ENCODE measurements around the gene LRRFIP2. TPM values are rescaled to one million over a fixed set of nuclear protein-coding genes. Genes with fewer than 3 reads are reported as not detected.
A peak's percentile ranks its signal among the peaks of the same experiment; 100 is the strongest.
"Not testable (repeated sequence)": the region's sequence is repeated elsewhere in the genome, so short reads cannot be mapped to it uniquely, and the experiment has no call there.

Gene LRRFIP2
- total RNA-seq, 1 experiment from 2014 or later, result 48.7 TPM

GRCh38 chr3:37145611-37146010, 28.8 kb downstream of the LRRFIP2 start:
- DNase-seq (ENCODE audit: low read depth), result no peak

DNA sequence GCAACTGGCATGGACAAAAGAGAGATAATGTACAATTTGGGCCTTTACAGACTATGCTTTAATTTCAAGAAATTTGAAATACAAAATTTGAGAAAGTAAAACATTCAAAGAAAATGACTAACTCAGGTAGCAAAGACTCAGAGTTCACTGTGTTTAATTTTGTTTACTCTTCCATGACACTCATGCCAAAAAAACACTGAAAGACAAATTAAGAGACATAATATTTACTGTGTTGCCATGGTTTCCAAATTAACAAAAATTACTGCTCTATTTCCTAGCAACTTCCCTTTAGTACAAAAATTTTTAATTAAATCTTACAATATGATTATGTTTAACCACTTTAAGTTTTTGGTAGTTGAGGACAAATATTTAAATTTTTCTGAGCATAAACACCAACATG, 29.6 kb downstream of the LRRFIP2 start:
- DNase-seq (ENCODE audit: low read depth), result no peak

DNA sequence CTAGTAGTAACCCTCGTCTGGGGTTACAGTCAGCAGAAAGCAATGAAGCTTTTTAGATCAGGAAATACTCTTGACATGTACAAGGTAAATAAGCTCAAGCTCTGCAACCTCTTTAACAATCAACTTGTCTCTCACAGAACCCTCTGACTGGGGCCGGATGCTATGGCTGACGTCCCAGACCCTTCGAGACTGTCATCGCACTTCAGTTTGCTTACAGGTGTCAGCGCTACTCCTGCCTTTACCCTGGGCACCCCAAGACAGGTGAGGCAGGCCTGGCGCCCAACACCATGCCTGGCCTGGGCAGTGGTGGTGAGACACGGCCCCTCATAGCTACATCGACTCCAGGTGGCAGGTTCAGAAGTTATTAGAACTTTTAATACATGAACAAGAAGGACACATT, 30.6 kb downstream of the LRRFIP2 start:
- DNase-seq (ENCODE audit: low read depth), result no peak

DNA sequence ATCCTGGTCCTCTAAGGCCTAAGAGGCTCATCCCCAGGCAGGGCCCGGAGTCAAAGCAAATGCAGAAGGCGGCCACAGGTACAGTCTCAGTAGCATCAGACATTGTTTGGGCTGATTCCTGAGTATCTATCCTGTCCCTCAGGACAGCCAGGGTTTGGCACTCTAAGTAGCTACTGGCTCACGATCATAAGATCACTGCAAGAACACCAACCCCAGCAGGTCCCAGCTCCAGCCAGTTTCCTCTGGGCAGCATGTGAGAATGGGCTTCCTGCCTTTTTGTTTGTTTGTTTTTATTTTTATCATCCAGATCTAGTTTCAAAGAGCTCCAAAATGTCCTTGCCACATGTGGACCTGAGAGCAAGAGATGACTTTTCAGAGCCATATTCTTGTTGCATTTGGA, 32.7 kb downstream of the LRRFIP2 start:
- no peak for DNase-seq (ENCODE audit: low read depth)

GRCh38 chr3:37140899-37141541, 33.4 kb downstream of the LRRFIP2 start:
- DNase-seq (ENCODE audit: low read depth), result no peak

DNA sequence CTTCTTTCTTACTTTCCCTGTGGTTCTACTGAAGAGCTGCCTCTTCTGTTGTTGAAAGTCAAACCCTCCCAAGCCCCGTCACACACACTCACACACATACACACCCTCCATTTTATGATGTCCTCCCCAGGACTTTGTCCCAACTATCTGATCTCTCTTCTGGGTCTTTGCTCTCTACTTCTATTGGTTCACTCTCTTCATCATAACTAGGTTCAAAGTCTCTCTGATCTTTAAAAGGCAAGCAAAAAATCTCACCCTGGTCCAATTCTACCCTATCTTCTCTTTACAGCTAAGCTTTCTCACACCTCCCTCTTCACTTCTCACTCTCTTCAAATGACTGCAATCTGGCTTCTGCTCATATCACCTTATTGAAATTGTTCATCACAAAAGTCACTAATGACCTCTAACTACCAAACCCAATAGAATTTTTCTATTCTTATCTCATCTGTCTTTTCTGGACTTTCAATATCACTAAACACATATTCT, 34.8 kb downstream of the LRRFIP2 start:
- no peak for DNase-seq (ENCODE audit: low read depth)

- no peak for DNase-seq (ENCODE audit: low read depth)
Measured at GRCh38 chr3:37138816-37139215, 35.6 kb downstream of the LRRFIP2 start.

- DNase-seq (ENCODE audit: low read depth), result no peak
Measured at GRCh38 chr3:37137516-37137915, 36.9 kb downstream of the LRRFIP2 start.

GRCh38 chr3:37136067-37136466, 38.3 kb downstream of the LRRFIP2 start:
- DNase-seq (ENCODE audit: low read depth), result no peak

GRCh38 chr3:37135561-37135960, 38.8 kb downstream of the LRRFIP2 start:
- no peak for DNase-seq (ENCODE audit: low read depth)

DNA sequence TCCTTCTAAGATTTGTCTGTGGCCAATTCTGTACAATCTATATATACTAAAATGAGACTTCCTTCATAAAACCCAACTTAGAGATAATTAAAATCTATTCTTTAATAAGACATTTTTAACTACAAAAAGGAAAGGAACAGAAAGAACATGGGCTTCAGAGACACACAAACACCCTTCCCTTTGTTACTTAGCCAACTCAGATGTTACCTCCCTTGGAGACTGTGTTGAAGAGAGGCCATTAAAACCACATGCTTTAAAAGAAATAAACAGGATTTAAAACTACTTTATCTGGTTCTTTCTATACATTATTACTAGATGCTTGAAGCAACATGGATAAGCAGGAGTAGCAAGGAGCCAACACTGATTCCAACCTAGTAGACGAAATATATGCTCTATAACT, 42.0 kb downstream of the LRRFIP2 start:
- DNase-seq (ENCODE audit: low read depth), result no peak

GRCh38 chr3:37131860-37132144, 42.6 kb downstream of the LRRFIP2 start:
- DNase-seq (ENCODE audit: low read depth), result no peak

DNA sequence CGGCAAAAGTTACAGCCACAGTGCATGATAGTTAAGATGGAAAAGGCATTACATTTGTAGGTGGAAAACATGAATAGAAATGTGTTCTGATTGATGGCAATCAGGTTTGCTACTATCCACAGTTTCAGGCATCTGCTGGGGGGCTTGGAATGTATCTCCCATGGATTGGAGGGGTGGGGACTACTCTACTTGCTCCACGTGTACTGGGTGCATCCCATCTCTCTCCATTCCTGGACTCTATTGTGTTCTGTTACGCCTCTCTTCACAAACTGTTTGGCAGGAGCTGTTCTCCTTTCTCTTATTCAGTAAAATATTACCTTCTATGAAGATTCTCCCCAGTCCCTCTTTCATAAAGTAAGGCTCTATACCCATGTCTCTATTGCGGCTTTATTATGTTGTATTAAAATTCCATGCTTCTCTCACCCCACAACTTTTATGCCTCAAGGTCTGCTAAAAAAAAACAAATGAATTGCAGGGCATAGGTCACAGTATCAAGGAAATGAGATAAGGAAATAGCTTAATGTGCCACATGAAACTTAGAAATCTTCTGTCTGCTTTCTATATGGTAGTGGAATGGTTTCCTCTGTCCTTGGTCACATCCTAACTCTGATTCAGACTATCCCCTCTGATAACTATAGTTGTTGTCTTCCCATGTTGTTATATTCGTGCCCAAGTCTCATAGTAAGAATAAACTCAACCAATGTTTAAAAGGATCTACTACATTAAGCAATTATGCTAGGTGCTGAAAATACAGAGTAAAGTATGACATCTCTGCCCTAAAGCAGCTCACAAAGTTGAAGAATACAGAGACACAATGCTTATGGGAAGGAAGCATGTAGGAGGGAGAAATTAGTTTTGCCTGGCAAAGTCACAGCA, 43.2 kb downstream of the LRRFIP2 start:
- no peak for DNase-seq (ENCODE audit: low read depth)

DNA sequence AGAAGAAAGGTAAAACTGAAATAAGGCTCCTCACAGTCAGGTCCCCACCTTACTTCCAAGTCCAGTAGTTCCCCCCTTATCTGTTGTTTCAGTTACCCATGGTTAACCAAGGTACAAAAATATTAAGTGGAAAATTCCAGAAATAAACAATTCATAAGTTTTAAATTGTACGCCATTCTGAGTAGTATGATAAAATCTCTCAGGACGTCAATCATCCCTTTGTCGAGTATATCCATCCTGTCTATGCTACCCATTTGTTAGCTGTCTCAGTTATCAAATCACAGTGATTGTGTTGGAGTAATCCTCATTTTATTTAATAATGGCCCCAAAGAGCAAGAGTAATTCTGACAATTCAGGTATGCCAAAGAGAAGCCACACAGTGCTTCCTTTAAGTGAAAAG, 43.9 kb downstream of the LRRFIP2 start:
- DNase-seq (ENCODE audit: low read depth), result no peak

DNA sequence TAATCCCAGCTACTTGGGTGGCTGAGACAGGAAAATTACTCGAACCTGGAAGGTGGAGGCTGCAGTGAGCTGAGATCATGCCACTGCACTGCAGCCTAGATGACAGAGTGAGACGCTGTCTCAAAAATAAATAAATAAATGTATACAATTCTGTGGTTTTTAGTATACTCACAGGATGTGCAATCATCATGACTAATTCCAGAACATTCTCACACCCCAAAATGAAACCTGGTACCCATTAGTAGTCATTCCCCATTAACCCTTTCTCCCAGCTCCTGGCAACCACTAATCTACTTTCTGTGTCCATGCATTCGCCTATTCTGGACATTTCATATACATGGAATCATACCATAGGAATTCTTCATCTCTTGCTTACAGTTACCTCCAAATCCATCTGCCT, 44.5 kb downstream of the LRRFIP2 start:
- DNase-seq (ENCODE audit: low read depth), result peak; percentile 62

DNA sequence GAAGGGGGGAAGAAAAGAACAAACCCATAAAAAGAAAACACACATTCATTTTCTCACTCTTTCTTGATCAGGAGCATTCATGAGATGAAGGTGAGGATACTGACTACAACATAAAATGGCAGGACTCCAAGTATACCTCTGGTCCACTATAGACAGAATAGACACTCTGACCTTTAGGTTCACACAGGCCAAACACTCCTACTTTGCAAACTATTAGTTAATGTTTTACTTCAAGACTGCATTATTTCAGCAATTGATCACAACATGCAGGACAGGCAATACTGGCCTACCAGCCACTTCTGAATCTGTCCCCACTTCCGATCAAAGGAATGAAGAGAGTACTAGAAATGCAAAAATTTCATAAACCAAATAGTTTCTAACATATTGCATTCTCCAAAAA, 47.0 kb downstream of the LRRFIP2 start:
- DNase-seq (ENCODE audit: low read depth), result no peak

DNA sequence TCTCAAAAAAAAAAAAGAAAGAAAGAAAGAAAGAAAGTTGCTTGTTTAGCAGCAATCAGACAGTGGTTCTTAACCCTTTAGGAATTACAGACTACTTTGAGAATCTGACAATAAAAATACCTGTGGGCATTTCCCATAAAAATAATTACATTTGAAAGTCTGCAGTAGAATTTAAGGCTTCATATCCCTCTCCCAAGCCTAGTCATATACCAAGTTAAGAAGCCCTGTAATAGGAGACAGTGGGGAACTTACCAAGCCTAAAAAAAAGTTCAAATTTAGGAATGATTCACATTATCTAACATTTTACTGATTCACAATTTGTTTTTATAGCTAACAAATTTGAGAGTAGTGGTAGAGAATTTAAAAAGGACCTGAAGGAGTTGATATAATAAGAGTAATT, 47.5 kb downstream of the LRRFIP2 start:
- no peak for DNase-seq (ENCODE audit: low read depth)

GRCh38 chr3:37125195-37126073, 48.9 kb downstream of the LRRFIP2 start:
- DNase-seq (ENCODE audit: low read depth), result no peak

- DNase-seq (ENCODE audit: low read depth), result no peak
Measured at GRCh38 chr3:37124435-37124834, 49.9 kb downstream of the LRRFIP2 start.

GRCh38 chr3:37123292-37123691, 51.1 kb downstream of the LRRFIP2 start:
- no peak for DNase-seq (ENCODE audit: low read depth)

DNA sequence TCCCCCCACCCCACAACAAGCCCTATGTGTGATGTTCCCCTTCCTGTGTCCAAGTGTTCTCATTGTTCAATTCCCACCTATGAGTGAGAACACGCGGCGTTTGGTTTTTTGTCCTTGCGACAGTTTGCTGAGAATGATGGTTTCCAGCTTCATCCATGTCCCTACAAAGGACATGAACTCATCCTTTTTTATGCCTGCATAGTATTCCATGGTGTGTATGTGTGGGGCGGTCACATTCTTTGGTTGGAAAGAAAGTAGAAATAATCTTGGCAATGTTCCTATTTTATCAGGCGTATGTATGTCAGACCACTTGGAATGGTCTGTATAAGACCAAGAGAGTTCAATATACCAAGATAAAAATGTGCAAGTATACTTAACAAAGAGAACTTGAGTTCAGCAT, 52.3 kb downstream of the LRRFIP2 start:
- DNase-seq (ENCODE audit: low read depth), result not testable (repeated sequence)

GRCh38 chr3:37118163-37118562, 56.2 kb downstream of the LRRFIP2 start:
- DNase-seq (ENCODE audit: low read depth), result no peak

Measured in HT1080 (cell line).